AG04450 (cell line): ENCODE results near the gene MEI1. TPM values are rescaled to one million over a fixed set of nuclear protein-coding genes. Genes with fewer than 3 reads are reported as not detected.

ENCODE experiments used
- CTCF ChIA-PET: fragments of 300-600, 350-600 bp; formaldehyde crosslinking; extraction: SDS; loops from one replicate; lab custom pipeline; 2022; ENCODE audit warnings: antibody characterized with exemption, inconsistent platforms; lab: Charles Lee
- POLR2A ChIA-PET: fragments of 350-600 bp; formaldehyde crosslinking; extraction: SDS; loops from one replicate; lab custom pipeline; 2021; ENCODE audit warnings: antibody characterized with exemption, inconsistent platforms; lab: Yijun Ruan, JAX
- DNase-seq: peaks from one replicate; pipeline ENCODE4 v3.0.0-alpha.2; 2011; ENCODE audit warnings: low read depth, low spot score
- H3K27ac ChIP-seq: one replicate; pipeline ENCODE4 v1.5.1; 2012; ENCODE audit warnings: low read depth, low read length, control low read depth
- H3K27me3 ChIP-seq: one replicate; pipeline ENCODE4 v1.6.0; 2012; ENCODE audit warnings: low read length; ENCODE audit not compliant: control insufficient read depth, insufficient read depth
- H3K4me3 ChIP-seq: 2 replicates; pipeline ENCODE4 v1.5.1; 2011; ENCODE audit warnings: mild to moderate bottlenecking, low read depth, low read length, control low read depth
- H3K9me3 ChIP-seq: 2 replicates; pipeline ENCODE4 v1.5.1; 2012; ENCODE audit warnings: low read length; ENCODE audit not compliant: control insufficient read depth, insufficient read depth
- CTCF ChIP-seq: IDR thresholded peaks from 2 replicates; pipeline ENCODE4 v1.5.1; 2011; ENCODE audit warnings: low read depth, low read length, control low read depth, inconsistent platforms
- polyA plus RNA-seq: library from polyadenylated mRNA; depleted of rRNA; stranded (reverse); fragments of >200 nt; gene quantifications from 2 replicates; pipeline ENCODE4 v1.2.3, GENCODE V29; 2011

The MEI1 gene
- polyA plus RNA-seq, 1 experiment, result 0.22 TPM

DNA sequence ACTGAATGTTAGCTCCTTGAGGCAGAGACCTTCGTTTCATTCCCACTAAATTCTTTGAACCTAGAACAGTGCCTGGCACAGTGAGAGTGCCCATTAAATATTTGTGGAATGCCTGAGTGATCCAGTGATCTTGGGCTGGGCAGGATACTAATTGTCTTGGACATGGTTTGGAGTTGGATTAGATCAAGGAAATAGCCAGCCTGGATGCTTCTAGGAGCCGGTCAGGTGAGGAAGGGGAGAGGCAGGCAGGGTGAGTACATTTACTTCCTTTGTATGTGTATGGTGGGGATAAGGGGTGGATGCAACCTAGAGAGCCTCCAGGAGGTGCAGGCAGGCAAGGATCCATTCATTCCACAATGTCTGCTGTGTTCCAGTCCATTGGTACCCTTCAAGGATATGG is 137.2 kb downstream of the MEI1 start:
- no peak for DNase-seq
- Histone ChIP-seq H3K27me3 (no peaks in the 10 kb centered on the region), H3K9me3 (no peaks in the 10 kb centered on the region), H3K4me3 (no peak overlapping the region), H3K27ac (no peak overlapping the region)
- POLR2A ChIA-PET, result no interaction called here
- no peak for TF ChIP-seq CTCF
- CTCF ChIA-PET, result interaction anchor here (1.8 kb wide), 1 partner anchor 139 kb away, joined by 5 read pairs; no protein-coding TSS in a partner anchor

- Histone ChIP-seq H3K27me3 (no peaks in the 10 kb centered on the region), H3K9me3 (no peaks in the 10 kb centered on the region), H3K27ac (no peak overlapping the region), H3K4me3 (no peak overlapping the region)
- ChIA-PET POLR2A (no interaction called here), CTCF (interaction anchor here (1.9 kb wide), 1 partner anchor 102 kb away, joined by 5 read pairs; no protein-coding TSS in a partner anchor)
- TF ChIP-seq CTCF, result no peak
- no peak for DNase-seq
These were observed 139.7 kb downstream of the MEI1 start for GRCh38 chr22:41838842-41839618.

DNA sequence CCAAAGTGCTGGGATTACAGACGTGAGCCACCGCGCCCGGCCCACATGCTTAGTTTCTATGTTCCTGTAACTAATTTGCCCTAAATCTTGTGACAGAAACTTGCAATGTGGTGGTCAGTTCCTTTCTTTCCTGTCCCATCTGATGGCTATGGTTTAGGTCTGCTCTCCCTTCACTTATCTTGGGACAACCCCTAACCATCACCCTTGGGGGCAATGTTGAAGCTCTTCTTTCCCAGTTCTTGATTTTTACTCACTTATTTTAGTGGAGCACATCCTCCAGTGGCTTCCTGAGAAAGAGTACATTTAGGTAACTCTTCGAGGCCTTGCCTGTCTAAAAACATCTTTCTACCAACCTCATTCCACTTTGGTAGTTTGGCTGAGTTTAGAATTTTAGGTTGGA is 140.9 kb downstream of the MEI1 start:
- no peaks in the 10 kb centered on the region for H3K9me3 ChIP-seq
- H3K27ac ChIP-seq, result no peak overlapping the region
- H3K4me3 ChIP-seq, result no peak overlapping the region
- no peak for DNase-seq
- TF ChIP-seq CTCF, result no peak
- CTCF ChIA-PET, result interaction anchor here (0.8 to 1.9 kb wide), 2 partner anchors 101 to 143 kb away, joined by 3 to 5 read pairs; no protein-coding TSS in a partner anchor
- POLR2A ChIA-PET, result no interaction called here
- H3K27me3 ChIP-seq, result no peaks in the 10 kb centered on the region

GRCh38 chr22:41841085-41841712 is 141.9 kb downstream of the MEI1 start:
- ChIA-PET POLR2A (no interaction called here), CTCF (interaction anchor here (1.4 to 1.8 kb wide), 2 partner anchors 144 to 174 kb away, joined by 3 to 5 read pairs; no protein-coding TSS in a partner anchor)
- Histone ChIP-seq H3K27me3 (no peaks in the 10 kb centered on the region), H3K4me3 (no peak overlapping the region), H3K27ac (no peak overlapping the region), H3K9me3 (no peaks in the 10 kb centered on the region)
- no peak for DNase-seq
- TF ChIP-seq CTCF, result no peak
